NCI-H2196 (cell line): ENCODE data around the gene EDEM2.
A peak's percentile ranks its signal among the peaks of the same experiment; 100 is the strongest.
"Not testable (repeated sequence)": the region's sequence is repeated elsewhere in the genome, so short reads cannot be mapped to it uniquely, and the experiment has no call there.

Source experiments
- DNase-seq: peaks from one replicate; lab custom pipeline; 2025; ENCODE audit not compliant: unreplicated experiment; lab: John Stamatoyannopoulos, UW

Gene EDEM2

GRCh38 chr20:35171438-35171752 lies 24.3 kb upstream of the EDEM2 start:
- no peak for DNase-seq

GRCh38 chr20:35168701-35169409 lies 21.7 kb upstream of the EDEM2 start:
- not testable (repeated sequence) for DNase-seq

GRCh38 chr20:35167787-35168186 lies 20.7 kb upstream of the EDEM2 start:
- no peak for DNase-seq

GRCh38 chr20:35166242-35166830 lies 19.2 kb upstream of the EDEM2 start:
- DNase-seq, result no peak

- DNase-seq, result no peak
Observed at GRCh38 chr20:35165221-35166185, 18.4 kb upstream of the EDEM2 start.

GRCh38 chr20:35164531-35164930 lies 17.4 kb upstream of the EDEM2 start:
- DNase-seq, result not testable (repeated sequence)

GRCh38 chr20:35160341-35160740 lies 13.2 kb upstream of the EDEM2 start:
- not testable (repeated sequence) for DNase-seq

- no peak for DNase-seq
Observed at GRCh38 chr20:35156978-35157377, 9.8 kb upstream of the EDEM2 start.

- DNase-seq, result no peak
Observed at GRCh38 chr20:35155936-35156335, 8.8 kb upstream of the EDEM2 start.

- no peak for DNase-seq
Observed at GRCh38 chr20:35151736-35152135, 4.6 kb upstream of the EDEM2 start.

- no peak for DNase-seq
Observed at GRCh38 chr20:35150846-35151579, 3.9 kb upstream of the EDEM2 start.

GRCh38 chr20:35147575-35148071 lies 487 bp upstream of the EDEM2 start:
- DNase-seq, result not testable (repeated sequence)

- DNase-seq, result no peak
Observed at GRCh38 chr20:35146299-35146919, 727 bp downstream of the EDEM2 start.

- peak; percentile 71 for DNase-seq
Observed at GRCh38 chr20:35145141-35145564, 2.0 kb downstream of the EDEM2 start.

- DNase-seq, result no peak
Observed at GRCh38 chr20:35144694-35145093, 2.4 kb downstream of the EDEM2 start.

GRCh38 chr20:35135867-35136586 lies 11.1 kb downstream of the EDEM2 start:
- no peak for DNase-seq

- DNase-seq, result no peak
Observed at GRCh38 chr20:35134880-35135279, 12.3 kb downstream of the EDEM2 start.

GRCh38 chr20:35134472-35134871 lies 12.7 kb downstream of the EDEM2 start:
- no peak for DNase-seq

GRCh38 chr20:35133735-35134134 lies 13.4 kb downstream of the EDEM2 start:
- no peak for DNase-seq

GRCh38 chr20:35133031-35133430 lies 14.1 kb downstream of the EDEM2 start:
- no peak for DNase-seq
